Activated T-helper 1 cell treated with anti-CD3 and anti-CD28 coated beads, Interleukin-12 subunit alpha, Interleukin-12 subunit beta, Interleukin-2, Interleukin-4 antibody, amounts not matched to agents 30 ng/mL and 10 ng/mL and 1 ng/mL, durations not matched to agents 14 hours and 24 hours and 36 hours (primary cell): ENCODE measurements around the gene RFPL4A. TPM values are rescaled to one million over a fixed set of nuclear protein-coding genes. Genes with fewer than 3 reads are reported as not detected.

ENCODE experiments used
- total RNA-seq: library from RNA; stranded (reverse); gene quantifications from 2 replicates; pipeline ENCODE4 v1.2.3, GENCODE V29; 2022

RFPL4A gene
- total RNA-seq, 1 donor from 2014 or later, result not detected

Other genes starting within 250 kb of the RFPL4A start
- not detected in 2 replicates for gene SBK2, start 222.0 kb upstream of the RFPL4A start, total RNA-seq
- gene SBK3, start 213.6 kb upstream of the RFPL4A start, total RNA-seq, result not detected in 2 replicates
- gene ZNF579, start 178.2 kb upstream of the RFPL4A start, total RNA-seq, result 10.2 and 11.7 TPM in 2 replicates
- 24.2 and 24.7 TPM in 2 replicates for gene FIZ1, start 159.6 kb upstream of the RFPL4A start, total RNA-seq
- gene ZNF524, start 158.8 kb upstream of the RFPL4A start, total RNA-seq, result 20.0 and 22.9 TPM in 2 replicates
- gene ZNF865, start 153.4 kb upstream of the RFPL4A start, total RNA-seq, result 12.6 and 13.2 TPM in 2 replicates
- 3.0 and 4.9 TPM in 2 replicates for gene ZNF784, start 134.5 kb upstream of the RFPL4A start, total RNA-seq
- gene ZNF580, start 118.1 kb upstream of the RFPL4A start, total RNA-seq, result 39.8 and 40.4 TPM in 2 replicates
- 35.6 and 36.4 TPM in 2 replicates for gene ZNF581, start 115.4 kb upstream of the RFPL4A start, total RNA-seq
- gene CCDC106, start 110.9 kb upstream of the RFPL4A start, total RNA-seq, result 7.3 and 9.0 TPM in 2 replicates
- 384 and 394 TPM in 2 replicates for gene U2AF2, start 104.1 kb upstream of the RFPL4A start, total RNA-seq
- gene EPN1, start 83.9 kb upstream of the RFPL4A start, total RNA-seq, result 46.0 and 48.3 TPM in 2 replicates
- gene NLRP9, start 20.7 kb upstream of the RFPL4A start, total RNA-seq, result not detected in 2 replicates
- not detected in 2 replicates for gene RFPL4AL1, start 10.0 kb downstream of the RFPL4A start, total RNA-seq
- gene NLRP11, start 72.9 kb downstream of the RFPL4A start, total RNA-seq, result not detected in 2 replicates
- not detected in 2 replicates for gene NLRP4, start 77.4 kb downstream of the RFPL4A start, total RNA-seq
- gene NLRP13, start 173.2 kb downstream of the RFPL4A start, total RNA-seq, result not detected in 2 replicates
- not detected in 2 replicates for gene NLRP8, start 188.7 kb downstream of the RFPL4A start, total RNA-seq
- gene NLRP5, start 227.7 kb downstream of the RFPL4A start, total RNA-seq, result not detected in 2 replicates